A549 (cell line): ENCODE data around the gene SKIC2. TPM values are rescaled to one million over a fixed set of nuclear protein-coding genes. Genes with fewer than 3 reads are reported as not detected.

Experiments
- ATAC-seq, 2 experiments: fragments of 200-7000 bp in 1 of 2; fragments of >200 bp in 1 of 2; cut with Nextera tagmentation in 1 of 2; cut with Tn5 transposase in 1 of 2; 3 replicates each; pipeline versions ENCODE4 v1.8.0 to v1.9.1; 2018 to 2020; ENCODE audit warnings: mild to moderate bottlenecking in 1 of 2, moderate library complexity in 1 of 2
- CTCF ChIA-PET: fragments of 300-600 bp; sonication (Branson Sonifier 250); formaldehyde crosslinking; extraction: SDS; loops from one replicate; lab custom pipeline; 2021; ENCODE audit warnings: antibody characterized with exemption, inconsistent platforms; lab: Yijun Ruan, JAX
- POLR2A ChIA-PET: fragments of 350-600 bp; formaldehyde crosslinking; extraction: SDS; loops from one replicate; lab custom pipeline; 2021; ENCODE audit warnings: antibody characterized with exemption, inconsistent platforms; lab: Yijun Ruan, JAX
- DNase-seq, 2 experiments: peaks; one replicate each; pipeline versions ENCODE4 v3.0.0 to v3.0.0-alpha.2; 2011 to 2016; ENCODE audit warnings: low read depth in 1 of 2, low spot score in 1 of 2
- FAIRE-seq: peaks from 2 replicates; lab custom pipeline; 2011; peaks lifted over from hg19 to GRCh38; lab: Jason Lieb, UNC
- H3K27ac ChIP-seq, 2 experiments: fragments of >200 bp; sonication (Bioruptor Twin); formaldehyde crosslinking; 3 replicates each; pipeline ENCODE4 v1.5.1; 2016 to 2017
- H3K4me1 ChIP-seq: fragments of >200 bp; sonication (Bioruptor Twin); formaldehyde crosslinking; 3 replicates; pipeline ENCODE4 v1.6.1; 2016
- H3K4me2 ChIP-seq: fragments of >200 bp; sonication (Bioruptor Twin); formaldehyde crosslinking; 3 replicates; pipeline ENCODE4 v1.6.1; 2016
- H3K4me3 ChIP-seq: fragments of >200 bp; sonication (Bioruptor Twin); formaldehyde crosslinking; 3 replicates; pipeline ENCODE4 v1.5.1; 2016
- H3K9me3 ChIP-seq: fragments of >200 bp; sonication (Bioruptor Twin); formaldehyde crosslinking; 3 replicates; pipeline ENCODE4 v1.6.1; 2016
- CHD2 ChIP-seq: fragments of 150-350 bp; IDR thresholded peaks from 2 replicates; pipeline ENCODE4 v1.6.1; 2014; ENCODE audit warnings: low read length; ENCODE audit not compliant: partially characterized antibody
- CHD4 ChIP-seq: fragments of 200-600 bp; sonication (generic); IDR thresholded peaks from 2 replicates; pipeline ENCODE4 v1.6.1; 2016; ENCODE audit warnings: antibody characterized with exemption, mild to moderate bottlenecking, borderline replicate concordance
- E2F6 ChIP-seq: IDR thresholded peaks from 2 replicates; pipeline ENCODE4 v1.6.1; 2012; ENCODE audit warnings: low read depth, borderline replicate concordance
- EHMT2 ChIP-seq: fragments of 200-600 bp; sonication (generic); IDR thresholded peaks from 2 replicates; pipeline ENCODE4 v1.6.1; 2016; ENCODE audit warnings: antibody characterized with exemption, low read depth, mild to moderate bottlenecking, moderate library complexity
- ELK1 ChIP-seq: fragments of 150-350 bp; IDR thresholded peaks from 2 replicates; pipeline ENCODE4 v1.6.1; 2014; ENCODE audit warnings: low read depth, mild to moderate bottlenecking, low read length
- HEYL ChIP-seq: fragments of 250-450 bp; sonication (Bioruptor Pico); IDR thresholded peaks from 2 replicates; pipeline ENCODE4 v1.8.0; 2021; ENCODE audit warnings: mild to moderate bottlenecking, moderate library complexity
- HMGXB4 ChIP-seq: fragments of 250-450 bp; sonication (Bioruptor Pico); IDR thresholded peaks from 2 replicates; pipeline ENCODE4 v1.5.0; 2021; ENCODE audit warnings: mild to moderate bottlenecking, moderate library complexity, borderline replicate concordance
- REST ChIP-seq: fragments of 200-600 bp; sonication (generic); IDR thresholded peaks from 2 replicates; pipeline ENCODE4 v1.6.1; 2016; ENCODE audit warnings: antibody characterized with exemption, mild to moderate bottlenecking, moderate library complexity
- RNF2 ChIP-seq: fragments of 200-600 bp; sonication (generic); IDR thresholded peaks from 2 replicates; pipeline ENCODE4 v1.6.1; 2016; ENCODE audit warnings: low read depth, mild to moderate bottlenecking, antibody characterized with exemption, moderate library complexity, borderline replicate concordance
- ZC3H11A ChIP-seq: fragments of 450-650 bp; IDR thresholded peaks from 2 replicates; pipeline ENCODE4 v1.6.1; 2014; ENCODE audit warnings: antibody characterized with exemption, mild to moderate bottlenecking
- ZNF302 ChIP-seq: fragments of 250-450 bp; sonication (Bioruptor Pico); IDR thresholded peaks from 2 replicates; pipeline ENCODE4 v1.9.0; 2021; ENCODE audit warnings: inconsistent platforms, mild to moderate bottlenecking, moderate library complexity
- WGBS: methylation state at CpG from one replicate; pipeline ENCODE4 v1.1.6; 2017; ENCODE audit errors: missing lambda C conversion rate; 5-methylcytosine and 5-hydroxymethylcytosine counted together
- polyA plus RNA-seq, 4 experiments: library from polyadenylated mRNA; depleted of rRNA in 3 of 4; stranded (reverse); fragments of >200 nt; fragmentation: RNase III in 1 of 4; extraction: RNeasy Plus Mini Kit Qiagen cat#74134 plus additional on column Dnase treatment in 1 of 4; gene quantifications; 2 replicates in 3 of 4; 3 replicates in 1 of 4; pipeline ENCODE4 v1.2.3, GENCODE V29; 2011 to 2017

SKIC2 gene
- polyA plus RNA-seq, 2 of the 4 experiments (the other 2 are of a cell fraction) = 20.8 to 37.5 TPM

- no peak for TF ChIP-seq HMGXB4 (CRISPR knock-in tag)
- TF ChIP-seq ZNF302 = no peak
Measured at GRCh38 chr6:31965700-31966099, 6.7 kb downstream of the SKIC2 start (continued).

- ATAC-seq (no peak), FAIRE-seq (no peak)
- POLR2A ChIA-PET = no interaction called here
Measured at GRCh38 chr6:31966506-31966905, 7.5 kb downstream of the SKIC2 start.

More at GRCh38 chr6:31966506-31966905, 7.5 kb downstream of the SKIC2 start:
- TF ChIP-seq EHMT2 = no peak
- TF ChIP-seq ELK1 = no peak
- TF ChIP-seq HEYL (CRISPR knock-in tag) = no peak
- TF ChIP-seq REST = no peak
- TF ChIP-seq HMGXB4 (CRISPR knock-in tag) = no peak
- TF ChIP-seq RNF2 = no peak
- no peak for TF ChIP-seq ZC3H11A
- no peak for TF ChIP-seq CHD4
- TF ChIP-seq CHD2 = no peak
- TF ChIP-seq E2F6 = no peak
- Histone ChIP-seq H3K27ac (no peak overlapping the region), H3K9me3 (no peaks in the 10 kb centered on the region), H3K4me3 (no peak overlapping the region), H3K4me2 (no peak overlapping the region), H3K4me1 (peaks cover 9% of the 10 kb centered on the region; the same call in 1 of the 3 replicates)
- CTCF ChIA-PET = interaction anchor here (1.2 to 1.4 kb wide), 2 partner anchors 14 to 368 kb away, joined by 3 to 9 read pairs; no protein-coding TSS in a partner anchor
- 93% methylated on average over 7 of the region's 7 CpGs for WGBS
- no peak for DNase-seq
